Right lobe of liver (tissue), 4 donors: Measurements from ENCODE around the gene HBP1.
"Not testable (repeated sequence)": the region's sequence is repeated elsewhere in the genome, so short reads cannot be mapped to it uniquely, and the experiment has no call there.

ENCODE experiments used
- CTCF ChIP-seq, 4 donors: fragments of 200-600 bp in 3 of 4; fragments of 450-650 bp in 1 of 4; IDR thresholded peaks; one replicate each; pipeline versions ENCODE4 v1.5.1 to v1.8.0; 2016 to 2022; ENCODE audit warnings: antibody characterized with exemption in 4 of 4, mild to moderate bottlenecking in 2 of 4
- POLR2A ChIP-seq: fragments of 450-650 bp; IDR thresholded peaks from one replicate; pipeline ENCODE4 v1.6.1; 2017; ENCODE audit warnings: antibody characterized with exemption, mild to moderate bottlenecking
- donor health status: DM: no; HTN: no; CAD: no.
- donor health status: DM: no; HTN: no; CAD: no.
- donor health status: DM: no; HTN: yes; CAD: no.

- not testable (repeated sequence) for TF ChIP-seq CTCF (IDR thresholded peaks at IDR 0.05); POLR2A
Measured at GRCh38 chr7:107143875-107144274, 24.9 kb upstream of the HBP1 start.
